Measurements from ENCODE around the gene HTR7.

HTR7 gene

GRCh38 chr10:90741926-90742565, 115.8 kb downstream of the HTR7 start:
- no peak for DNase-seq (ENCODE audit: extremely low read depth in 1 of 2, low read depth in 1 of 2)

- DNase-seq (ENCODE audit: extremely low read depth in 1 of 2, low read depth in 1 of 2), result no peak
These were observed 117.6 kb downstream of the HTR7 start for GRCh38 chr10:90740265-90740664.

- no peak for DNase-seq (ENCODE audit: extremely low read depth in 1 of 2, low read depth in 1 of 2)
These were observed 119.0 kb downstream of the HTR7 start for GRCh38 chr10:90738885-90739284.

- no peak for DNase-seq (ENCODE audit: extremely low read depth in 1 of 2, low read depth in 1 of 2)
These were observed 123.4 kb downstream of the HTR7 start for GRCh38 chr10:90734415-90734814.

GRCh38 chr10:90732581-90732980, 125.3 kb downstream of the HTR7 start:
- DNase-seq (ENCODE audit: extremely low read depth in 1 of 2, low read depth in 1 of 2), result no peak

GRCh38 chr10:90723416-90724068, 134.3 kb downstream of the HTR7 start:
- DNase-seq (ENCODE audit: extremely low read depth in 1 of 2, low read depth in 1 of 2), result no peak

GRCh38 chr10:90722832-90723231, 135.0 kb downstream of the HTR7 start:
- no peak for DNase-seq (ENCODE audit: extremely low read depth in 1 of 2, low read depth in 1 of 2)

GRCh38 chr10:90718182-90718581, 139.7 kb downstream of the HTR7 start:
- DNase-seq (ENCODE audit: extremely low read depth in 1 of 2, low read depth in 1 of 2), result no peak

GRCh38 chr10:90712529-90712928, 145.3 kb downstream of the HTR7 start:
- DNase-seq (ENCODE audit: extremely low read depth in 1 of 2, low read depth in 1 of 2), result no peak

GRCh38 chr10:90709727-90710126, 148.1 kb downstream of the HTR7 start:
- DNase-seq (ENCODE audit: extremely low read depth in 1 of 2, low read depth in 1 of 2), result no peak

- DNase-seq (ENCODE audit: extremely low read depth in 1 of 2, low read depth in 1 of 2), result no peak
These were observed 150.2 kb downstream of the HTR7 start for GRCh38 chr10:90707657-90708056.

- DNase-seq (ENCODE audit: extremely low read depth in 1 of 2, low read depth in 1 of 2), result no peak
These were observed 156.4 kb downstream of the HTR7 start for GRCh38 chr10:90701428-90701827.

- DNase-seq (ENCODE audit: extremely low read depth in 1 of 2, low read depth in 1 of 2), result no peak
These were observed 161.7 kb downstream of the HTR7 start for GRCh38 chr10:90695915-90696676.

Data from stimulated activated CD8-positive, alpha-beta memory T cell treated with anti-CD3 and anti-CD28 coated beads, Interleukin-7, amount 100 ng/mL, for 48 hours (primary cell).